Keratinocyte (primary cell): ENCODE measurements around the gene SUGCT. TPM values are rescaled to one million over a fixed set of nuclear protein-coding genes. Genes with fewer than 3 reads are reported as not detected.

Experiments
- DNase-seq: peaks from one replicate; pipeline ENCODE4 v3.0.0-alpha.2; 2011; ENCODE audit warnings: low read depth, missing footprints, low spot score
- FAIRE-seq: peaks from 2 replicates; lab custom pipeline; 2011; peaks lifted over from hg19 to GRCh38; lab: Jason Lieb, UNC
- H2AFZ ChIP-seq: 2 replicates; pipeline ENCODE4 v1.6.0; 2012; ENCODE audit warnings: low read length, control low read depth, inconsistent platforms; ENCODE audit not compliant: control insufficient read depth
- H3K27ac ChIP-seq: 2 replicates; pipeline ENCODE4 v1.5.1; 2011; ENCODE audit warnings: low read length; ENCODE audit not compliant: control insufficient read depth, insufficient read depth
- H3K27me3 ChIP-seq: 3 replicates; pipeline ENCODE4 v1.6.0; 2011; ENCODE audit warnings: low read length; ENCODE audit not compliant: control insufficient read depth, insufficient read depth; ENCODE audit errors: extremely low read depth
- H3K36me3 ChIP-seq, 2 experiments: 2 replicates in 1 of 2; 3 replicates in 1 of 2; pipeline ENCODE4 v1.5.1; 2011; ENCODE audit warnings: low read length in 2 of 2, mild to moderate bottlenecking in 1 of 2; ENCODE audit not compliant: control insufficient read depth in 2 of 2, insufficient read depth in 2 of 2; ENCODE audit errors: extremely low read depth in 1 of 2
- H3K4me1 ChIP-seq: 3 replicates; pipeline ENCODE4 v1.5.1; 2011; ENCODE audit warnings: low read length; ENCODE audit not compliant: control insufficient read depth, insufficient read depth; ENCODE audit errors: extremely low read depth
- H3K4me2 ChIP-seq: 3 replicates; pipeline ENCODE4 v1.6.0; 2011; ENCODE audit warnings: low read depth, low read length; ENCODE audit not compliant: control insufficient read depth, insufficient read depth; ENCODE audit errors: extremely low read depth
- H3K4me3 ChIP-seq, 3 experiments: fragments of 200-600 bp in 1 of 3; sonication (generic) in 1 of 3; 2 replicates in 2 of 3; 3 replicates in 1 of 3; pipeline ENCODE4 v1.5.1; 2011 to 2016; ENCODE audit warnings: low read length in 3 of 3, mild to moderate bottlenecking in 3 of 3, control low read depth in 2 of 3, inconsistent platforms in 1 of 3, low read depth in 1 of 3, mixed read lengths in 1 of 3, mixed run types in 1 of 3, moderate library complexity in 1 of 3; ENCODE audit not compliant: control insufficient read depth in 2 of 3, insufficient read depth in 2 of 3; ENCODE audit errors: extremely low read depth in 1 of 3
- H3K79me2 ChIP-seq: 2 replicates; pipeline ENCODE4 v1.6.0; 2012; ENCODE audit warnings: low read length; ENCODE audit not compliant: control insufficient read depth, insufficient read depth
- H3K9ac ChIP-seq: 3 replicates; pipeline ENCODE4 v1.6.0; 2011; ENCODE audit warnings: low read length; ENCODE audit not compliant: control insufficient read depth, insufficient read depth; ENCODE audit errors: extremely low read depth
- H3K9me1 ChIP-seq: 3 replicates; pipeline ENCODE4 v1.6.0; 2011; ENCODE audit warnings: low read length; ENCODE audit not compliant: control insufficient read depth, insufficient read depth; ENCODE audit errors: extremely low read depth
- H3K9me3 ChIP-seq: 2 replicates; pipeline ENCODE4 v1.5.1; 2012; ENCODE audit warnings: low read depth, low read length; ENCODE audit not compliant: control insufficient read depth
- H4K20me1 ChIP-seq: 3 replicates; pipeline ENCODE4 v1.6.0; 2011; ENCODE audit warnings: low read length; ENCODE audit not compliant: control insufficient read depth, insufficient read depth; ENCODE audit errors: extremely low read depth
- CTCF ChIP-seq, 3 experiments: IDR thresholded peaks in 1 of 3; conservative IDR thresholded peaks in 1 of 3; optimal IDR thresholded peaks in 1 of 3; 2 replicates in 2 of 3; 3 replicates in 1 of 3; pipeline versions ENCODE3 to v1.5.1; 2011; ENCODE audit warnings: low read length in 3 of 3, mild to moderate bottlenecking in 3 of 3, moderate library complexity in 2 of 3, control low read depth in 1 of 3, inconsistent platforms in 1 of 3; ENCODE audit not compliant: insufficient read depth in 2 of 3; ENCODE audit errors: extremely low read depth in 1 of 3
- EZH2 ChIP-seq: IDR thresholded peaks from one replicate; pipeline ENCODE4 v1.6.1; 2012; ENCODE audit warnings: inconsistent platforms, mild to moderate bottlenecking, low read length, moderate library complexity
- dilution Hi-C: fragments of 300-500 bp; cut with MboI; formaldehyde crosslinking; loops from one replicate; pipeline ENCODE4 v1.7.0; 2020; ENCODE audit warnings: low sequenced_read_pairs; ENCODE audit not compliant: extremely low pct_ligation_motif_present
- polyA plus RNA-seq, 5 experiments: library from polyadenylated mRNA; depleted of rRNA in 3 of 5; stranded (reverse) in 3 of 5; stranded (forward) in 1 of 5; unstranded in 1 of 5; fragments of >200 nt; gene quantifications; 1 replicate in 1 of 5; 2 replicates in 3 of 5; 3 replicates in 1 of 5; pipeline versions ENCODE4 v1.2.1 to v1.2.3, GENCODE V29; 2011 to 2012; ENCODE audit warnings: missing spikeins in 2 of 5, low read depth in 1 of 5, low replicate concordance in 1 of 5

SUGCT gene
- polyA plus RNA-seq, 1 donor (not counting 4 experiments of a cell fraction or from before 2014, with no cell fraction given), result 134 TPM

GRCh38 chr7:40350100-40350499 lies 215.3 kb downstream of the SUGCT start:
- no peaks in the 10 kb centered on the region for H3K79me2 ChIP-seq
- H3K4me1 ChIP-seq, result no peaks in the 10 kb centered on the region
- dilution Hi-C loops, result no loop called here
- H3K9me3 ChIP-seq, result no peaks in the 10 kb centered on the region
- H3K9me1 ChIP-seq, result no peaks in the 10 kb centered on the region
- no peak overlapping the region for H3K4me2 ChIP-seq
- no peaks in the 10 kb centered on the region for H3K36me3 ChIP-seq
- no peak overlapping the region for H3K27ac ChIP-seq
- H3K9ac ChIP-seq, result no peak overlapping the region
- TF ChIP-seq EZH2, result no peak
- TF ChIP-seq CTCF (optimal IDR thresholded peaks at IDR 0.05 in 1 of 3, IDR thresholded peaks at IDR 0.05 in 1 of 3, conservative IDR thresholded peaks at IDR 0.05 in 1 of 3; ENCODE audit: extremely low read depth in 1 of 3, insufficient read depth in 2 of 3, low read length in 3 of 3), result no peak
- no peaks in the 10 kb centered on the region for H3K27me3 ChIP-seq
- no peak for DNase-seq
- no peak overlapping the region for H3K4me3 ChIP-seq
- no peaks in the 10 kb centered on the region for H4K20me1 ChIP-seq
- no peak overlapping the region for H2AFZ ChIP-seq
- no peak for FAIRE-seq

GRCh38 chr7:40354711-40355110 lies 219.9 kb downstream of the SUGCT start:
- no peak overlapping the region for H3K4me2 ChIP-seq
- H3K9me1 ChIP-seq, result no peaks in the 10 kb centered on the region
- H3K36me3 ChIP-seq, result no peaks in the 10 kb centered on the region
- H3K79me2 ChIP-seq, result no peaks in the 10 kb centered on the region
- no peak overlapping the region for H2AFZ ChIP-seq
- FAIRE-seq, result no peak
- H3K9me3 ChIP-seq, result no peaks in the 10 kb centered on the region
- H3K27me3 ChIP-seq, result no peaks in the 10 kb centered on the region
- no peaks in the 10 kb centered on the region for H3K4me1 ChIP-seq
- no peak for DNase-seq
- H3K9ac ChIP-seq, result no peak overlapping the region
- H3K27ac ChIP-seq, result no peak overlapping the region
- H4K20me1 ChIP-seq, result no peaks in the 10 kb centered on the region
- H3K4me3 ChIP-seq, result no peak overlapping the region
- dilution Hi-C loops, result no loop called here
- TF ChIP-seq EZH2 (no peak), CTCF (optimal IDR thresholded peaks at IDR 0.05 in 1 of 3, IDR thresholded peaks at IDR 0.05 in 1 of 3, conservative IDR thresholded peaks at IDR 0.05 in 1 of 3; ENCODE audit: extremely low read depth in 1 of 3, insufficient read depth in 2 of 3, low read length in 3 of 3) (no peak)
